Thyroid gland (tissue), 4 donors: Measurements from ENCODE around the gene C16orf96. TPM values are rescaled to one million over a fixed set of nuclear protein-coding genes. Genes with fewer than 3 reads are reported as not detected.
A peak's percentile ranks its signal among the peaks of the same experiment; 100 is the strongest.

ENCODE experiments used
- DNase-seq, 2 donors: peaks; one replicate each; pipeline ENCODE4 v3.0.0-alpha.2; 2019
- H3K27ac ChIP-seq, 3 donors: fragments of 200-600 bp; sonication (generic); 1 replicate in 2 of 3; 2 replicates in 1 of 3; pipeline ENCODE4 v1.5.1; 2016 to 2019; ENCODE audit warnings: mild to moderate bottlenecking in 1 of 3, moderate library complexity in 1 of 3
- H3K27me3 ChIP-seq: fragments of 200-600 bp; sonication (generic); one replicate; pipeline ENCODE4 v1.5.1; 2019
- H3K36me3 ChIP-seq, 2 donors: fragments of 200-600 bp; sonication (generic); one replicate each; pipeline ENCODE4 v1.5.1; 2016 to 2019
- H3K4me1 ChIP-seq, 2 donors: fragments of 200-600 bp; sonication (generic); one replicate each; pipeline ENCODE4 v1.5.1; 2017 to 2019
- H3K4me3 ChIP-seq, 3 donors: fragments of 200-600 bp; sonication (generic); replicated peaks in 1 of 3; 1 replicate in 2 of 3; 2 replicates in 1 of 3; pipeline ENCODE4 v1.5.1; 2016; ENCODE audit warnings: mild to moderate bottlenecking in 1 of 3
- H3K9me3 ChIP-seq: fragments of 200-600 bp; sonication (generic); one replicate; pipeline ENCODE4 v1.5.1; 2017
- CTCF ChIP-seq, 6 experiments: fragments of 200-600 bp in 3 of 6; fragments of 450-650 bp in 3 of 6; sonication (generic) in 3 of 6; IDR thresholded peaks; one replicate each; pipeline ENCODE4 v1.5.1; 2016 to 2019; ENCODE audit warnings: antibody characterized with exemption in 6 of 6, mild to moderate bottlenecking in 2 of 6, inconsistent platforms in 1 of 6, moderate library complexity in 1 of 6
- POLR2A ChIP-seq, 2 donors: fragments of 450-650 bp; IDR thresholded peaks; one replicate each; pipeline ENCODE4 v1.6.1; 2017; ENCODE audit warnings: antibody characterized with exemption in 2 of 2, mild to moderate bottlenecking in 2 of 2, moderate library complexity in 1 of 2
- WGBS, 2 donors: methylation state at CpG; one replicate each; pipeline ENCODE4 v1.1.5; 2017; 5-methylcytosine and 5-hydroxymethylcytosine counted together
- intact Hi-C: fragments of 100-400 bp; cut with DNase I; formaldehyde crosslinking; loops from one replicate; pipeline ENCODE4 v1.15.1; 2023
- total RNA-seq, 4 donors: library from RNA; depleted of rRNA; stranded (reverse); fragments of >200 nt; gene quantifications; one replicate each; pipeline ENCODE4 v1.2.3, GENCODE V29; 2016

Gene C16orf96
- total RNA-seq, 4 donors from 2014 or later: 0.11 to 0.88 (median 0.62) TPM

DNA sequence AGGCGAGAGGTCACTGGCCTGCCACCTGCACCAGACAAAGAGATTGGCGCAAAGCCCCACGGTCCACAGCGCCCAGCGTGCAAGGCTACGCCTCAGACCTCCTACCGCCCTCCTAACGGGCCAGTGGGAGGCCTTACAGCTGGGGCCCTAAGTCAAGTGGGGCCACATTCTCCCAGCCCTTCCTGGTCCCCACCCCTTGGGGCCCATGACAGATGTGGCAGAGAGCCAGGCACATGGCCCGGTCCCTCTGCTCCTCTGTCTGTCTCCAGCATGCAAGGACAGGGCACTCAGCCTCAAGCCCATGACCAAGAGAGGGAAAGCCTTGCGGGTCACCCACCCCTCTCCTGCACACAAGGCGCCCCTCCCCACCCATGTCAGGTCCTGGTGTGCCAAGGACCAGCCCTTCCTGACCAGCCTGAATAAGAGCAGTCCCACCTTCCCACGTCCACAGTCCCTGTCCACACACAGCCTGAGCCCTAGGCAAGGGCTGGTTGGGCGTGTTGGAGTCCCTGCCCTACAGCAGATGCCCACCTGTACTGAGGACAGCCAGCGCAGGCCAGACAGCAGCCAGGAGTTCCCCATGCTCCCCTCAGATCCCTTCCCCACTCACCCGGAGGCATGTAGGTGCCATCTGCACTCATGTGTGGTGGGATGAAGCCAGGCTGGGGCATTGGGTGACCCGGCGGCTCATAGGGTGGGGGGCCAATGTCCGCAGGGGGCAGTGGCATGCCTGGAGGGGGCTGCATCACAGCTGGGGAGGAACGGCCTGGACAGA lies 42.9 kb upstream of the C16orf96 start:
- no peak for DNase-seq
- Histone ChIP-seq H3K4me1 (peaks cover 2 to 27% of the 10 kb centered on the region in 2 donors), H3K4me3 (no peak overlapping the region), H3K9me3 (no peaks in the 10 kb centered on the region), H3K27me3 (no peaks in the 10 kb centered on the region), H3K36me3 (peaks cover 18 to 32% of the 10 kb centered on the region in 2 donors), H3K27ac (peak overlapping the region in 1 of 3 donors; percentile 6)
- WGBS, 2 donors: 92% methylated on average over 15 to 17 of the region's 19 CpGs
- intact Hi-C loops: loop anchor here (5.0 kb wide), 1 partner anchor 34 kb away; no protein-coding TSS in a partner anchor
- no peak for TF ChIP-seq POLR2A (IDR thresholded peaks at IDR 0.05)
- TF ChIP-seq CTCF (IDR thresholded peaks at IDR 0.05): no peak

- H3K27ac ChIP-seq: peak overlapping the region in 2 of 3 donors; percentile 40 to 49
- 92 to 96% methylated on average over 3 to 7 of the region's 7 CpGs for WGBS, 2 donors
- peaks cover 0 to 26% of the 10 kb centered on the region in 2 donors for H3K4me1 ChIP-seq
- H3K4me3 ChIP-seq: no peak overlapping the region
- no peak for TF ChIP-seq POLR2A (IDR thresholded peaks at IDR 0.05)
- no peak for TF ChIP-seq CTCF (IDR thresholded peaks at IDR 0.05)
- no peak for DNase-seq
- H3K9me3 ChIP-seq: no peaks in the 10 kb centered on the region
- peaks cover 18 to 26% of the 10 kb centered on the region in 2 donors for H3K36me3 ChIP-seq
- H3K27me3 ChIP-seq: no peaks in the 10 kb centered on the region
- intact Hi-C loops: loop anchor here (5.0 kb wide), 1 partner anchor 33 kb away; no protein-coding TSS in a partner anchor
These were observed 42.3 kb upstream of the C16orf96 start for GRCh38 chr16:4513881-4514280.

- H3K4me3 ChIP-seq: no peak overlapping the region
- no peaks in the 10 kb centered on the region for H3K27me3 ChIP-seq
- intact Hi-C loops: loop anchor here (5.0 kb wide), 1 partner anchor 33 kb away; no protein-coding TSS in a partner anchor
- DNase-seq: no peak
- no peaks in the 10 kb centered on the region for H3K9me3 ChIP-seq
- H3K27ac ChIP-seq: peak overlapping the region in 2 of 3 donors; percentile 40 to 49
- H3K4me1 ChIP-seq: peaks cover 0 to 26% of the 10 kb centered on the region in 2 donors
- peaks cover 18 to 19% of the 10 kb centered on the region in 2 donors for H3K36me3 ChIP-seq
- no peak for TF ChIP-seq CTCF (IDR thresholded peaks at IDR 0.05)
- no peak for TF ChIP-seq POLR2A (IDR thresholded peaks at IDR 0.05)
- 58 to 66% methylated on average over 6 to 7 of the region's 7 CpGs for WGBS, 2 donors
These were observed 41.5 kb upstream of the C16orf96 start for GRCh38 chr16:4514606-4515005.

GRCh38 chr16:4515611-4516233 lies 40.4 kb upstream of the C16orf96 start:
- DNase-seq: no peak
- no peak for TF ChIP-seq POLR2A (IDR thresholded peaks at IDR 0.05)
- no peak for TF ChIP-seq CTCF (IDR thresholded peaks at IDR 0.05)
- H3K27me3 ChIP-seq: no peaks in the 10 kb centered on the region
- H3K4me1 ChIP-seq: peaks cover 0 to 26% of the 10 kb centered on the region in 2 donors
- intact Hi-C loops: no loop called here
- peaks cover 9 to 11% of the 10 kb centered on the region in 2 donors for H3K36me3 ChIP-seq
- WGBS, 2 donors: 65 to 69% methylated on average over 5 of the region's 5 CpGs
- peak overlapping the region in 2 of 3 donors; percentile 49 to 50 for H3K27ac ChIP-seq
- H3K4me3 ChIP-seq: no peak overlapping the region
- H3K9me3 ChIP-seq: no peaks in the 10 kb centered on the region
